ENCODE data around the gene PGA5. TPM values are rescaled to one million over a fixed set of nuclear protein-coding genes. Genes with fewer than 3 reads are reported as not detected.
"Not testable (repeated sequence)": the region's sequence is repeated elsewhere in the genome, so short reads cannot be mapped to it uniquely, and the experiment has no call there.

PGA5 gene
- total and polyA plus RNA-seq, 4 donors = 0.33 to 0.79 (median 0.63) TPM

DNA sequence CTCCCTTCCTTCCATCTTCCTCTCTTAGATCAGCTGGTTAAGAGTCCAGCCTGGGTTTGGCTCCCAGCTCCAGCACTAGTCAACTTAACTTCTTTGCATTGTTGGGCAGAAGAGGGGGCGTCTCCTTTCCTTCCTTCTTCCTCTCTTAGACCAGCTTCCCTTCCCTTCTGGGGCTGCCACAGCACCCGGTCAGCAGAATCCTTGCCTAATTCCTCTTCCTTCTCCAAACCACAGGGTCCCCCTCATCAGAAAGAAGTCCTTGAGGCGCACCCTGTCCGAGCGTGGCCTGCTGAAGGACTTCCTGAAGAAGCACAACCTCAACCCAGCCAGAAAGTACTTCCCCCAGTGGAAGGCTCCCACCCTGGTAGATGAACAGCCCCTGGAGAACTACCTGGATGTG is 37.1 kb upstream of the PGA5 start:
- H3K4me1 ChIP-seq (ENCODE audit: control insufficient read depth, insufficient read depth, low read length); H3K9me3 ChIP-seq (ENCODE audit: control insufficient read depth, insufficient read depth, low read length); H3K36me3 ChIP-seq (ENCODE audit: control insufficient read depth, insufficient read depth, low read length); DNase-seq (ENCODE audit: low read depth in 4 of 6, low spot score in 6 of 6); H3K4me3 ChIP-seq (ENCODE audit: low read depth, low read length); H3K27ac ChIP-seq (ENCODE audit: low read depth, low read length); H3K27me3 ChIP-seq (ENCODE audit: control insufficient read depth, insufficient read depth, low read length): not testable (repeated sequence)
- no CpG with 5 or more reads among the region's 5 CpGs for WGBS (ENCODE audit: insufficient coverage)

DNA sequence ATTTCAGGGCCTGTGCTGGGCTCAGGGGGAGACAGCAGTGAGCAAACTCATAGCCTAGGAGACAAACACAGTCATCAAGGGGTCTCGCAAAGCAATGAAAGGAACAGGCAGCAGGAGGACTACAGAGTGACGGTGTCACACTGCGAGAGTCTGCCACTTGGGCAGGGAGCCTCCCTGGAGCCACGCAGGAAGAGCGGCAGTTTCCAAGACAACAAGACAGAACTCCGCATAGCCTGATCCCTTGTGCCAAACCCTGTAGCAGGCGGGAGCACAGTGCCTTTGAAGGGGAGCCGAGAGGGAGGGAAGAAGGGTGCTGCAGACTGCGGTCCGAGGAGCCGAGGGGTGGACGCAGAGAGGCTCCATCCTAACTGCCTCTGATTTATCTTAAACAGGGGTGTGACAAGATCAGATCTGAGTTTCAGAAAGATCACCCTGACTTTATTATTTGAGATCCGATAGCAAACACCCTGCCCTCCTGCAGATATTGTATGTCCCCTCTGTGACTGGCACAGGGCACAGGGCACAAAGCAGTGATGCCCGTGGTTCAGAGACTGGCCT is 36.4 kb upstream of the PGA5 start:
- H3K27me3 ChIP-seq (ENCODE audit: control insufficient read depth, insufficient read depth, low read length); H3K27ac ChIP-seq (ENCODE audit: low read depth, low read length); H3K4me1 ChIP-seq (ENCODE audit: control insufficient read depth, insufficient read depth, low read length); H3K4me3 ChIP-seq (ENCODE audit: low read depth, low read length); H3K9me3 ChIP-seq (ENCODE audit: control insufficient read depth, insufficient read depth, low read length); H3K36me3 ChIP-seq (ENCODE audit: control insufficient read depth, insufficient read depth, low read length): not testable (repeated sequence)
- DNase-seq (ENCODE audit: low read depth in 4 of 6, low spot score in 6 of 6) = peak in 4 of 6 donors; percentile 1 to 75 (median 41)
- 42% methylated on average over 11 of the region's 14 CpGs for WGBS (ENCODE audit: insufficient coverage)

DNA sequence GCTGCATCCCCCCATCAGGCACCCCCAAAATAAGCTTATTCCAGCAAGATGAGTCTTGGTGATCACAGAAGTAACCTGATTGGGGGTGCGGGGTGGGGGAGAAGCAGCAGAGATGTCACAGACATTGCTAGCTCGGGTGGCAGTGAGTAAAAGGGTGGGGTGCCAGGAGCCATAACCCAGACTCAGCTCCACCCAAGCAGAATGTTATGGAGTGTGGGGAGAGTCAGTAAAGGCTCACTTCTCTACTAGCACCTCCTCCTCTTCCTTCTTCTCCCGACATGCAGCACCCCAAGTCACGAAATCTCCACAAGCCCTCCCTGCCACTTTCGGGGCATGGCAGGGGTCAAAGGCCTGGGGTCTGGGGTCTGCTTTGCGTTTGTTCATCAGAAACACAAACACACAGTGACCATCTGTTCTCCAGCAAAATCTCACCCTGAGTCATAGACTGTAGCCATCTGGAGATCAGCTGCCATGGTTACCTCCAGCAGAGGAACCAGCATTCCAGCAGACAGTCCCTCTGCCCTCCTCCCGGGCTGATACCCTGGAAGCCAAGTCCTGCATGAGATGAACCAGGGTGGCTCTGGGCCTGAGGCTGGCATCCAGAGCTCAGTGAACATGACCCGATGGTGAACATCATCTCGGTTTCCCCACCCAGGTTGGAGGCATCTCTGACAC is 33.2 kb upstream of the PGA5 start:
- H3K27ac ChIP-seq (ENCODE audit: low read depth, low read length); H3K4me3 ChIP-seq (ENCODE audit: low read depth, low read length); DNase-seq (ENCODE audit: low read depth in 4 of 6, low spot score in 6 of 6); H3K27me3 ChIP-seq (ENCODE audit: control insufficient read depth, insufficient read depth, low read length); H3K9me3 ChIP-seq (ENCODE audit: control insufficient read depth, insufficient read depth, low read length); H3K4me1 ChIP-seq (ENCODE audit: control insufficient read depth, insufficient read depth, low read length); H3K36me3 ChIP-seq (ENCODE audit: control insufficient read depth, insufficient read depth, low read length): not testable (repeated sequence)
- WGBS (ENCODE audit: insufficient coverage) = no CpG with 5 or more reads among the region's 9 CpGs

DNA sequence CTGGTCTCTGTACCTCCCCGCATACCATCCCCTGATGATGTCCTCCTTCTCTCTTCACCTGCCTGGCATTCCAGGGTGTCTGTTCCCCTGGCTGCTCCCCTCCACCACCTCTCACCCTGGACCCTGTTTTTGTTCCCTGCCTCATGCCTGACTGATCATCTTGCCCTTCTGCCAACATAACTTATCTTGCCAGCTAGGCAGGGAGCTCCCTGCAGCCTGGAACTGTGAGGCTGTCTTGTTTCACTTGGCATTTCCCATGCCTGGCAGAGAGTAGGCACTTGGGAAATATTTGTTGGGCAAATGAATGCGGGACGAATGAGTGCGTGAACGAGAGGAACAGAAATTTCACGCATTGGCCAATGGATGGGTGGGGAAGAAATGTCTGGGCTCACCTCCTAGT is 30.3 kb upstream of the PGA5 start:
- H3K4me3 ChIP-seq (ENCODE audit: low read depth, low read length); H3K36me3 ChIP-seq (ENCODE audit: control insufficient read depth, insufficient read depth, low read length); H3K27me3 ChIP-seq (ENCODE audit: control insufficient read depth, insufficient read depth, low read length); H3K4me1 ChIP-seq (ENCODE audit: control insufficient read depth, insufficient read depth, low read length); H3K9me3 ChIP-seq (ENCODE audit: control insufficient read depth, insufficient read depth, low read length); H3K27ac ChIP-seq (ENCODE audit: low read depth, low read length); DNase-seq (ENCODE audit: low read depth in 4 of 6, low spot score in 6 of 6): not testable (repeated sequence)
- WGBS (ENCODE audit: insufficient coverage) = no CpG with 5 or more reads among the region's 6 CpGs

DNA sequence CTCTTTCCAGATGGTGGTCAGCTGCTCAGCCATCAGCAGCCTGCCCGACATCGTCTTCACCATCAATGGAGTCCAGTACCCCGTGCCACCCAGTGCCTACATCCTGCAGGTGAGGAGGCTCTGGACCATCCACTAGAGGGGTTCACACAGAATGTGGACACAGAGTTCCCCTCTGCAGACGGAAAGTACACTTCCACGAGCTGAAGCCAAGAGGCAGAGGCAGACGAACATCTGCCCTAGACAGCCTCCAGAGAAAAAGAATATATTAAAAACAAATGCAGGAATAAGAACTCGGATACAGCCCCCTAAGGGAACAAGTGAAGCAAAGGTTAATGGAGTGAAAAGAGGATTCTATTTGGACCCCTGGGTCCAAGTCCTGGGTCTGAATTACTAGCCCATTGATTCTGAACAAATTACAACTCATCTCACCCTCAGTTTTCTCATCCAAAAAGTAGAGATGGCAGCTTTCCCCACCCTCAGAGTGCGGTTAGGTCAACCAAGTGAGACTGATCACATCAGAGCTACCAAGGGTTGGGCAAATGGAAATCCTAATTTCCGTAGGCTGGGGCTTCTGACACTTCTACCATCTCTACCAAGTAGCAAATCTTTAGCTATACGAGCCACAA is 29.5 kb upstream of the PGA5 start:
- not testable (repeated sequence) for H3K9me3 ChIP-seq (ENCODE audit: control insufficient read depth, insufficient read depth, low read length); H3K27me3 ChIP-seq (ENCODE audit: control insufficient read depth, insufficient read depth, low read length); H3K36me3 ChIP-seq (ENCODE audit: control insufficient read depth, insufficient read depth, low read length); H3K27ac ChIP-seq (ENCODE audit: low read depth, low read length); H3K4me3 ChIP-seq (ENCODE audit: low read depth, low read length); H3K4me1 ChIP-seq (ENCODE audit: control insufficient read depth, insufficient read depth, low read length)
- WGBS (ENCODE audit: insufficient coverage) = no CpG with 5 or more reads among the region's 10 CpGs
- peak in 1 of 6 donors; percentile 19 for DNase-seq (ENCODE audit: low read depth in 4 of 6, low spot score in 6 of 6)

DNA sequence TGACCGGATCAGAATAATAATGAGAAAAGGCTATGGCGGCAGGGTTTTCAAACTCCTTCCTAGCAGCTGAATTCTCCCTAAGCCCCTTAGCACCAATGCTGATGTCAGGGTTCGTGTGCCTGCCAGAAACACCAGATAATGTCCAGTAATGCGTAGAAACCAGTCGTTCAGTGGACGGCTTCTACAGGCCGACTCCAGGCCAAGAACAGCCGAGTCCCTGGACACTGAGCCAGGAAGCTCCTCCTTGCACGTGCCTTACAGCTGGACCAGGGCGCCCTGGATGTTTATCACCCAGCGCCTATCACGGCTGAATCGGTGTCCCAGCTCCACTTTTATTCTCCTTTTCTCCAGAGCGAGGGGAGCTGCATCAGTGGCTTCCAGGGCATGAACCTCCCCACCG is 28.8 kb upstream of the PGA5 start:
- H3K4me1 ChIP-seq (ENCODE audit: control insufficient read depth, insufficient read depth, low read length); H3K36me3 ChIP-seq (ENCODE audit: control insufficient read depth, insufficient read depth, low read length); H3K27me3 ChIP-seq (ENCODE audit: control insufficient read depth, insufficient read depth, low read length); H3K9me3 ChIP-seq (ENCODE audit: control insufficient read depth, insufficient read depth, low read length); H3K4me3 ChIP-seq (ENCODE audit: low read depth, low read length); DNase-seq (ENCODE audit: low read depth in 4 of 6, low spot score in 6 of 6); H3K27ac ChIP-seq (ENCODE audit: low read depth, low read length): not testable (repeated sequence)
- no CpG with 5 or more reads among the region's 15 CpGs for WGBS (ENCODE audit: insufficient coverage)

DNA sequence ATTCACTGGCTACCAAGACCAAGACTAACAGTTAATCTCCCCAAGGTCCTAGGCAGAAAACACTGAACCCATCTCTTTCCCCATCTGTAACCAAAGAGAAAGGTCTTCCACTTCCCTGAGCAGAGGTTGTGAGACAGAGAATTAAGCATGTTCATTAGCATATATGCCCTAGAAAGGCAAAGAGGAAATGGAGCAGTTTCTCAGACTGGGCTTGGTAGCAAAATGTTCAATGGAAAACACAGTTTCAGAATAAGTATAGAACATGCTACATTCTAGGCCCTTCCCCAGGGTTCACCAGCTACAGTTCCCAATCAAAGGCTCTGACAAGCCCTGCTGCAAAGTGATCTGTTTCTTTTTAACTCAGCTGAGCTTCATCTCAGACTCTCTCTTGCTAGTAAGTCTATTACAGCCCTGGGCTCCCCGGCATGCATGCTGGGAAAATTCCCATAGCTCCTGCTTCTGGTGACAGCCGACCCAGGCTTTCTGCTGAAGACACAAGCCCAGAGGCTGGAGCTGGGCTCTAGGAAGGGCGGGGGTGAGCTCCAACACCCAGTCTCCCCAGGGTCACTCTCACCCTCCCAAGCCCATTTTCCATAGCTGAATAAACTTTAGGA is 27.2 kb upstream of the PGA5 start:
- H3K4me1 ChIP-seq (ENCODE audit: control insufficient read depth, insufficient read depth, low read length); DNase-seq (ENCODE audit: low read depth in 4 of 6, low spot score in 6 of 6); H3K4me3 ChIP-seq (ENCODE audit: low read depth, low read length); H3K36me3 ChIP-seq (ENCODE audit: control insufficient read depth, insufficient read depth, low read length); H3K9me3 ChIP-seq (ENCODE audit: control insufficient read depth, insufficient read depth, low read length); H3K27me3 ChIP-seq (ENCODE audit: control insufficient read depth, insufficient read depth, low read length); H3K27ac ChIP-seq (ENCODE audit: low read depth, low read length): not testable (repeated sequence)
- no CpG with 5 or more reads among the region's 3 CpGs for WGBS (ENCODE audit: insufficient coverage)

DNA sequence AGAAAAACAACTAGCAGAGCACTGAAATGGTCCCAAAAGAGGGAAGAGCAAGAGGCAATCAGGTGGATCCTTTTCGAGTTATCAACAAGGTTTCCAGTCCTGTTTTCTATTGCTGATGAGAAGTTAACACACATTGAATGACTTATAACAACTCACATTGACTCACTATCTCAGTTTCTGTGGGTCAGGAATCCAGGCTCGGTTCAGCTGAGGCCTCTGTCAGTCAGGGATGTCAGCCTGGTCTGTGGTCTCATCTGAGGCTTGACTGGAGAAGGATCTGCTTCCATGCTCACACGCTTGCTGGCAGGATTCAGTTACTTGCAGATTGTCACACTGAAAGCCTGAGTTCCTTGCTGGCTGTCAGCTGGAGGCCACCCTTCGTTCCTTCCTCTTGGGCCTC is 22.7 kb upstream of the PGA5 start:
- WGBS (ENCODE audit: insufficient coverage) = no CpG with 5 or more reads among the region's 4 CpGs
- not testable (repeated sequence) for H3K4me3 ChIP-seq (ENCODE audit: low read depth, low read length); H3K36me3 ChIP-seq (ENCODE audit: control insufficient read depth, insufficient read depth, low read length); H3K9me3 ChIP-seq (ENCODE audit: control insufficient read depth, insufficient read depth, low read length); H3K4me1 ChIP-seq (ENCODE audit: control insufficient read depth, insufficient read depth, low read length); H3K27ac ChIP-seq (ENCODE audit: low read depth, low read length); H3K27me3 ChIP-seq (ENCODE audit: control insufficient read depth, insufficient read depth, low read length); DNase-seq (ENCODE audit: low read depth in 4 of 6, low spot score in 6 of 6)

DNA sequence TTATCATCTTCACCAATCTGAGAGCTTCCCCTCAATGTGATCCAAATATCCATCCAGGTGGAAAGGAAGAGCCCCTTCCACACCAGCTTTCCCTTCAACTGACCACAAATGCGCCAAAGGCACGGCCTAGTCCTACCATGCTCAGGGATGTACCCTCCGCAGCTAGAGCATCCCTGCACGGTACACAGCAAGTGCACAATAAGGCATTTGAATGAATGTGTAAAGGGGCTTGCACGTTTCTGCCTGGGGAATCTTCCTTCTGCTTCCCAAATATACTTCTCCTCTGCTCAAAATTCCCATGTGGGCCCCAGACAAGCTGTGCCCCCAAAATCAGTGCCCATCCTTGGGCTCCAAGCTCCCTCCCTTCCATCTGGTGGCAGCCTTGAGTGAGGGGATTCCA is 22.0 kb upstream of the PGA5 start:
- not testable (repeated sequence) for H3K36me3 ChIP-seq (ENCODE audit: control insufficient read depth, insufficient read depth, low read length); DNase-seq (ENCODE audit: low read depth in 4 of 6, low spot score in 6 of 6); H3K4me1 ChIP-seq (ENCODE audit: control insufficient read depth, insufficient read depth, low read length); H3K27me3 ChIP-seq (ENCODE audit: control insufficient read depth, insufficient read depth, low read length); H3K9me3 ChIP-seq (ENCODE audit: control insufficient read depth, insufficient read depth, low read length); H3K4me3 ChIP-seq (ENCODE audit: low read depth, low read length); H3K27ac ChIP-seq (ENCODE audit: low read depth, low read length)
- no CpG with 5 or more reads among the region's 5 CpGs for WGBS (ENCODE audit: insufficient coverage)

DNA sequence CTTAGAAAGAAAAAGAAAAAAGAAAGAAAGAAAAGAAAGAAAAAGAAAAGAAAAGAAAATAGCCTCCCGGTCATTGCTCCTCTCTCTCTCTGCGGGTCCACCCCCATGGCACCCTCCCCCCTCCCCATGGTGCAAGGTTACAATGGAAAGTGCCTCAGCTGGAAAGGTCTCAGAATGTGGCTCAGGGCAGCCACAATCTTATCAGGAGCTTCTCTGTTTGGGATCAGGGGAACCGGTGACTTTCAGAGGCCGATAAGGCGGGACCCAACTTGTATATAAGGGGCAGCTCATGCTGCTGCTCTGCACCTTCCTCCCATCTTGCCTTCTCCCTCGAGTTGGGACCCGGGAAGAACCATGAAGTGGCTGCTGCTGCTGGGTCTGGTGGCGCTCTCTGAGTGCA is 18.9 kb upstream of the PGA5 start, which contains the start of gene PGA4:
TSS of gene PGA4 (plus strand) at position 301 of the 400 bp plus-strand sequence. CDS start at position 355, 54 bp downstream.
- not testable (repeated sequence) for DNase-seq (ENCODE audit: low read depth in 4 of 6, low spot score in 6 of 6); H3K27me3 ChIP-seq (ENCODE audit: control insufficient read depth, insufficient read depth, low read length); H3K9me3 ChIP-seq (ENCODE audit: control insufficient read depth, insufficient read depth, low read length); H3K36me3 ChIP-seq (ENCODE audit: control insufficient read depth, insufficient read depth, low read length); H3K27ac ChIP-seq (ENCODE audit: low read depth, low read length); H3K4me1 ChIP-seq (ENCODE audit: control insufficient read depth, insufficient read depth, low read length); H3K4me3 ChIP-seq (ENCODE audit: low read depth, low read length)
- no CpG with 5 or more reads among the region's 8 CpGs for WGBS (ENCODE audit: insufficient coverage)
